ENCODE measurements around the gene C1QTNF8.
A peak's percentile ranks its signal among the peaks of the same experiment; 100 is the strongest.

C1QTNF8 gene

GRCh38 chr16:1042049-1042744, 53.8 kb downstream of the C1QTNF8 start:
- H3K9me3 ChIP-seq (replicated peaks; ENCODE audit: insufficient read depth, low read length), result no peaks in the 10 kb centered on the region
- H3K79me2 ChIP-seq (ENCODE audit: low read length), result no peaks in the 10 kb centered on the region
- H3K27ac ChIP-seq (ENCODE audit: low read length), result no peak overlapping the region
- H3K4me3 ChIP-seq (ENCODE audit: low read length), result no peak overlapping the region
- H4K20me1 ChIP-seq (ENCODE audit: insufficient read depth, low read length), result no peaks in the 10 kb centered on the region
- H3K4me1 ChIP-seq (ENCODE audit: low read length), result 0 out of 2 replicates have a peak, but pooled peaks cover 7% of the 10 kb centered on the region
- DNase-seq, result no peak
- no peak overlapping the region for H2AFZ ChIP-seq (ENCODE audit: low read length)
- TF ChIP-seq EZH2 (optimal IDR thresholded peaks at IDR 0.05; ENCODE audit: low read depth, low read length), result no peak
- no peak for TF ChIP-seq CTCF (IDR thresholded peaks at IDR 0.05; ENCODE audit: low read length)
- no peak for TF ChIP-seq EZH2phosphoT487 (IDR thresholded peaks at IDR 0.05; ENCODE audit: low read length)
- peak overlapping the region; percentile 21; the same call in 1 of the 2 replicates for H3K4me2 ChIP-seq (ENCODE audit: low read depth, low read length)
- no peaks in the 10 kb centered on the region for H3K36me3 ChIP-seq (replicated peaks; ENCODE audit: insufficient read depth, low read length)
- no peaks in the 10 kb centered on the region for H3K9me2 ChIP-seq (replicated peaks; ENCODE audit: insufficient read depth, low read length)
- H3K9ac ChIP-seq (ENCODE audit: low read length), result no peak overlapping the region
- peaks cover 76% of the 10 kb centered on the region for H3K27me3 ChIP-seq (replicated peaks; ENCODE audit: insufficient read depth, low read length)
- no peaks in the 10 kb centered on the region for H3F3A ChIP-seq (ENCODE audit: insufficient read depth, low read length)

- TF ChIP-seq CTCF (IDR thresholded peaks at IDR 0.05; ENCODE audit: low read length), result no peak
Observed at GRCh38 chr16:1040346-1040745, 55.7 kb downstream of the C1QTNF8 start.

GRCh38 chr16:1039762-1040161, 56.3 kb downstream of the C1QTNF8 start:
- Histone ChIP-seq H3K4me1 (ENCODE audit: low read length) (0 out of 2 replicates have a peak, but pooled peaks cover 7% of the 10 kb centered on the region), H3K27ac (ENCODE audit: low read length) (no peak overlapping the region), H2AFZ (ENCODE audit: low read length) (no peak overlapping the region), H3K79me2 (ENCODE audit: low read length) (no peaks in the 10 kb centered on the region), H3K4me3 (ENCODE audit: low read length) (no peak overlapping the region), H3K36me3 (replicated peaks; ENCODE audit: insufficient read depth, low read length) (no peaks in the 10 kb centered on the region), H3F3A (ENCODE audit: insufficient read depth, low read length) (no peaks in the 10 kb centered on the region), H3K9me3 (replicated peaks; ENCODE audit: insufficient read depth, low read length) (no peaks in the 10 kb centered on the region), H3K4me2 (ENCODE audit: low read depth, low read length) (no peak overlapping the region), H3K9me2 (replicated peaks; ENCODE audit: insufficient read depth, low read length) (no peaks in the 10 kb centered on the region), H4K20me1 (ENCODE audit: insufficient read depth, low read length) (no peaks in the 10 kb centered on the region), H3K9ac (ENCODE audit: low read length) (no peak overlapping the region), H3K27me3 (replicated peaks; ENCODE audit: insufficient read depth, low read length) (peaks cover 78% of the 10 kb centered on the region)
- TF ChIP-seq EZH2 (optimal IDR thresholded peaks at IDR 0.05; ENCODE audit: low read depth, low read length) (no peak), EZH2phosphoT487 (IDR thresholded peaks at IDR 0.05; ENCODE audit: low read length) (no peak), CTCF (IDR thresholded peaks at IDR 0.05; ENCODE audit: low read length) (no peak)
- DNase-seq, result peak; percentile 8

More at GRCh38 chr16:1040346-1040745, 55.7 kb downstream of the C1QTNF8 start:
- H3K9me2 ChIP-seq (replicated peaks; ENCODE audit: insufficient read depth, low read length), result no peaks in the 10 kb centered on the region
- H4K20me1 ChIP-seq (ENCODE audit: insufficient read depth, low read length), result no peaks in the 10 kb centered on the region
- no peaks in the 10 kb centered on the region for H3K79me2 ChIP-seq (ENCODE audit: low read length)
- no peaks in the 10 kb centered on the region for H3K9me3 ChIP-seq (replicated peaks; ENCODE audit: insufficient read depth, low read length)
- H3K9ac ChIP-seq (ENCODE audit: low read length), result no peak overlapping the region
- H3K27me3 ChIP-seq (replicated peaks; ENCODE audit: insufficient read depth, low read length), result peaks cover 78% of the 10 kb centered on the region
- no peaks in the 10 kb centered on the region for H3K36me3 ChIP-seq (replicated peaks; ENCODE audit: insufficient read depth, low read length)
- no peaks in the 10 kb centered on the region for H3F3A ChIP-seq (ENCODE audit: insufficient read depth, low read length)
- H3K4me2 ChIP-seq (ENCODE audit: low read depth, low read length), result no peak overlapping the region
- no peak overlapping the region for H3K27ac ChIP-seq (ENCODE audit: low read length)
- no peak overlapping the region for H2AFZ ChIP-seq (ENCODE audit: low read length)
- DNase-seq, result no peak
- 0 out of 2 replicates have a peak, but pooled peaks cover 7% of the 10 kb centered on the region for H3K4me1 ChIP-seq (ENCODE audit: low read length)
- H3K4me3 ChIP-seq (ENCODE audit: low read length), result no peak overlapping the region
